ENCODE data around the gene TNC. TPM values are rescaled to one million over a fixed set of nuclear protein-coding genes. Genes with fewer than 3 reads are reported as not detected.

The TNC gene
- total RNA-seq, 6 experiments from 2014 or later, result 1.7 to 9.3 (median 4.0) TPM

DNA sequence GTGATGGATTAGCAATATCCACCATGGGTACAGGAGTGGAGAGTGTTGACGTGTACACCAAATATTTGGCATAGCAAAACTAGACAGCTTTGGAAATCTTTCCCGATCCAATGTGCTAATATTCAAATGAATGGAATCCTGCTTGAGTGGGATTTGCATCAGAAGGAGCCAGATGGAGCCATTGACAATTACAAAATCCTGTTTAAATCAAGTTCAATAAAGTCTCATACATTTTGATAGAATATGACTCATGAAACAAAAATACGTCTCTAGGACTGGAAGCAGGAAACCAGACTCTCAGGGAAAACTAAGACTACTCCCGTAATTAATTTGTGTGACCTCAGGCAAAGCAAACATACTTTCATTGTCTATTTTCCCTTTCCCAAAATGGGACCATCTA lies 13.0 kb downstream of the TNC start:
- Histone ChIP-seq H3K36me3 (no peaks in the 10 kb centered on the region), H3K27ac (no peak overlapping the region), H3K4me3 (no peak overlapping the region), H3K27me3 (no peaks in the 10 kb centered on the region), H3K4me1 (peaks cover 0 to 33% (median 3%) of the 10 kb centered on the region in 4 donors), H3K9me3 (no peaks in the 10 kb centered on the region)
- intact Hi-C loops (cut with DNase I), result no loop called here
- WGBS (ENCODE audit: insufficient coverage, low coverage, low lambda C conversion rate, missing lambda C conversion rate), result 82% methylated on average over 4 of the region's 4 CpGs
- DNase-seq, result no peak
- no peak for ATAC-seq
- no peak for TF ChIP-seq POLR2A (IDR thresholded peaks at IDR 0.05)
- TF ChIP-seq, protein P1, sequence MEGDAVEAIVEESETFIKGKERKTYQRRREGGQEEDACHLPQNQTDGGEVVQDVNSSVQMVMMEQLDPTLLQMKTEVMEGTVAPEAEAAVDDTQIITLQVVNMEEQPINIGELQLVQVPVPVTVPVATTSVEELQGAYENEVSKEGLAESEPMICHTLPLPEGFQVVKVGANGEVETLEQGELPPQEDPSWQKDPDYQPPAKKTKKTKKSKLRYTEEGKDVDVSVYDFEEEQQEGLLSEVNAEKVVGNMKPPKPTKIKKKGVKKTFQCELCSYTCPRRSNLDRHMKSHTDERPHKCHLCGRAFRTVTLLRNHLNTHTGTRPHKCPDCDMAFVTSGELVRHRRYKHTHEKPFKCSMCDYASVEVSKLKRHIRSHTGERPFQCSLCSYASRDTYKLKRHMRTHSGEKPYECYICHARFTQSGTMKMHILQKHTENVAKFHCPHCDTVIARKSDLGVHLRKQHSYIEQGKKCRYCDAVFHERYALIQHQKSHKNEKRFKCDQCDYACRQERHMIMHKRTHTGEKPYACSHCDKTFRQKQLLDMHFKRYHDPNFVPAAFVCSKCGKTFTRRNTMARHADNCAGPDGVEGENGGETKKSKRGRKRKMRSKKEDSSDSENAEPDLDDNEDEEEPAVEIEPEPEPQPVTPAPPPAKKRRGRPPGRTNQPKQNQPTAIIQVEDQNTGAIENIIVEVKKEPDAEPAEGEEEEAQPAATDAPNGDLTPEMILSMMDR (IDR thresholded peaks at IDR 0.05), result no peak

DNA sequence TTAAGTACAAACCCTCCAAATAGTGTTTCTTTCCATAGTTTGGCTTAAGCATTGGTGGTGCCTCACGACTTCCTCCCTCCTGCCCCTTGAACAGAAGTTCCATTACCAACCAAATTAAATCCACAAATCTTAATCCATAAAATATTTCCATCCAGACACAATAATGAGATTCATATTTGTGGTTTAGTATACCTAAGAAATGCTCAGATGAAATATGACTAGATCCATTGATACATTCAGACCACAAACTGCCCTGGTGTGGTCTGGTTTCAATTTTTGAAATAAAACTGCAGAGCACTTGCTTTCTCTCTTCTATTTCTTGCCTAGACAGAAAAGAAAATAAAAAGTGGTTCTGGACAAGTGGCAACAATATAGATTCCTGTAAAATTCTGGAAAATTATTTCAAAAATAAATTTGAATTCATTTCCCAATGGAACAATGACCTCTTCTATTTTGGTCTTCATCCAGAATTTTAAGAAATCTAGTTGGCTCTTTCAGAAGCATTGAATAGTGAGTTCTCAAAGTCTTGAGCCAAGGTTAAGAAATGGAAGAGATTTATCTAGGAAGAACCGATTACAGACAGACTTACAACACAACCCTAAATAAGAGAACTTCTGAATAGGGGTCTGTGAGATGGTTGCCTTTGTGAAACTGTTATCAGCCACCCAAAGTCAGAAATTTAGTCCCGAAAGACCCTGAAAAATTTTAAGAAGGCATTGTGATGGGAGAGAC lies 14.0 kb downstream of the TNC start:
- H3K36me3 ChIP-seq, result no peaks in the 10 kb centered on the region
- H3K4me1 ChIP-seq, result peaks cover 0 to 33% (median 3%) of the 10 kb centered on the region in 4 donors
- WGBS (ENCODE audit: insufficient coverage, low coverage, low lambda C conversion rate, missing lambda C conversion rate), result 77% methylated on average over 3 of the region's 3 CpGs
- intact Hi-C loops (cut with DNase I), result no loop called here
- no peak overlapping the region for H3K4me3 ChIP-seq
- DNase-seq (no peak), ATAC-seq (no peak)
- TF ChIP-seq, protein P1 (IDR thresholded peaks at IDR 0.05), result no peak
- TF ChIP-seq POLR2A (IDR thresholded peaks at IDR 0.05), result no peak
- H3K27me3 ChIP-seq, result no peaks in the 10 kb centered on the region
- no peaks in the 10 kb centered on the region for H3K9me3 ChIP-seq
- no peak overlapping the region for H3K27ac ChIP-seq

DNA sequence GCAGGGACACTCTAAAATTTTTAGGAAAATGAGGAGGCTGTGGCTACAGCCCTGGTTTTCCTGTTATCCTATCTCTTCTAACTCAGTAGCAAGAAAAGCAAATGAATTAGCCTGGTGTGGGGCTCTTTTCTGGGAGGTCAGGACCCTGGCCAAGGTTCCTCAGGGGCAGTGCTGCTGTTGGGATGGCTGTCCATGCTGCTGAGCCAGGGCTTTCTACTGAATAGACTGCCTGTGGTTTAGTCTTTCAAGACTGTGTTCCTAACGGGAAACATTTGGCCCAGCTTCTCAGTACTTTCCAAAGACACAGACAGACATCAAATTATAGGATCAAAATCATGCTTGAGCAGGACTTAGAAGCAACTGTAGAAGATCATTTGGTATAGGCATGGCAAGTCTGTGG lies 18.1 kb downstream of the TNC start:
- H3K36me3 ChIP-seq, result no peaks in the 10 kb centered on the region
- peaks cover 0 to 12% (median 0%) of the 10 kb centered on the region in 4 donors for H3K4me1 ChIP-seq
- DNase-seq (no peak), ATAC-seq (no peak)
- intact Hi-C loops (cut with DNase I), result no loop called here
- H3K27me3 ChIP-seq, result no peaks in the 10 kb centered on the region
- no peak overlapping the region for H3K4me3 ChIP-seq
- no peaks in the 10 kb centered on the region for H3K9me3 ChIP-seq
- H3K27ac ChIP-seq, result no peak overlapping the region
- 71% methylated on average over 1 of the region's 1 CpG for WGBS (ENCODE audit: insufficient coverage, low coverage, low lambda C conversion rate, missing lambda C conversion rate)
- no peak for TF ChIP-seq POLR2A (IDR thresholded peaks at IDR 0.05)
- TF ChIP-seq, protein P1 (IDR thresholded peaks at IDR 0.05), result no peak

DNA sequence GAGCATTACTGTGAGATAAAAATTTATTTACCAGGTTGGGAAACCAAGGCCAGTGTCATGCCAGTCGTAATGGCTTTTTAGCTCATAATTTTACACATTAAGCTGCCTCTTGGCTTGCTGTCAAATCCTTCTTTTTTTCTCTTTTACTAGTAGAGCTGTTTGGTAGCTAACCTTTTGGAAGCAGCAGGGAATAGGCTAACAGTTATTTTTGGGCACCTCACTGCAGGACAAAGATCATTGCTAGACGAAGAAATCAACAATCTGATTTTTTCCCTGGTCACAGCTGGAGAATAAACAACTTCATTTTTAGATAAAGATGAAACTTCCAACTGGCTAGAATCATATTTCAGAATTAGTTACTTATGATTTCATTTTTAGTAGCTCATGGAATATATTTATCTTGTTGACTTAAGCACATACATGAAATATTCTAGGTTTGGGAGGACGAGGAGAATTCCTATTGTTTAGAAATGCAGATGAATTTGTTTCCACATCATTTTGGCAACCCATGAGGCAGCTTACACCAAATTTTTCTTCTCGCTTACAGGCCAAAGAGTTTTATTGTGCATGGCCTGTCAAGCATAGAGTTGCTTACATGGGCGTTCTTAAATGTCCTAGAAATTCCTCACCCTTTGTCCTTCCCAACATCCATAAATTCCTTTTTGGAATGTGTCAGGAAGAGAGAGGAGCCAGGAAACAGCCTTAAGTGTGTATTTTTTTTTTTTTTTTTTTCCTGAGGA lies 19.6 kb downstream of the TNC start:
- intact Hi-C loops (cut with DNase I), result no loop called here
- 31% methylated on average over 5 of the region's 5 CpGs for WGBS (ENCODE audit: insufficient coverage, low coverage, low lambda C conversion rate, missing lambda C conversion rate)
- H3K27ac ChIP-seq, result no peak overlapping the region

More for the DNA sequence above, 19.6 kb downstream of the TNC start:
- no peaks in the 10 kb centered on the region for H3K9me3 ChIP-seq
- H3K36me3 ChIP-seq, result no peaks in the 10 kb centered on the region
- no peak for DNase-seq
- H3K4me3 ChIP-seq, result no peak overlapping the region
- no peaks in the 10 kb centered on the region for H3K27me3 ChIP-seq
- no peak for TF ChIP-seq POLR2A (IDR thresholded peaks at IDR 0.05)
- TF ChIP-seq, protein P1 (IDR thresholded peaks at IDR 0.05), result no peak
- ATAC-seq, result peak; percentile 71 to 86 (median 78)
- H3K4me1 ChIP-seq, result peaks cover 0 to 11% (median 0%) of the 10 kb centered on the region in 4 donors

Measured in right lobe of liver (tissue), 6 donors.